Epithelial cell of esophagus (primary cell): ENCODE measurements around the gene CNN2.

Experiments used
- DNase-seq: peaks from one replicate; pipeline ENCODE4 v3.0.0; 2010; ENCODE audit warnings: low read depth
- H3K4me3 ChIP-seq: 2 replicates; pipeline ENCODE4 v1.5.1; 2011; ENCODE audit warnings: mild to moderate bottlenecking, low read length, control low read depth
- TF ChIP-seq, protein P1 (sequence below): IDR thresholded peaks from 2 replicates; pipeline ENCODE4 v1.5.1; 2011; ENCODE audit warnings: low read depth, mild to moderate bottlenecking, low read length, control low read depth, inconsistent platforms; ENCODE audit not compliant: insufficient read depth; ENCODE audit errors: missing control alignments

The CNN2 gene

DNA sequence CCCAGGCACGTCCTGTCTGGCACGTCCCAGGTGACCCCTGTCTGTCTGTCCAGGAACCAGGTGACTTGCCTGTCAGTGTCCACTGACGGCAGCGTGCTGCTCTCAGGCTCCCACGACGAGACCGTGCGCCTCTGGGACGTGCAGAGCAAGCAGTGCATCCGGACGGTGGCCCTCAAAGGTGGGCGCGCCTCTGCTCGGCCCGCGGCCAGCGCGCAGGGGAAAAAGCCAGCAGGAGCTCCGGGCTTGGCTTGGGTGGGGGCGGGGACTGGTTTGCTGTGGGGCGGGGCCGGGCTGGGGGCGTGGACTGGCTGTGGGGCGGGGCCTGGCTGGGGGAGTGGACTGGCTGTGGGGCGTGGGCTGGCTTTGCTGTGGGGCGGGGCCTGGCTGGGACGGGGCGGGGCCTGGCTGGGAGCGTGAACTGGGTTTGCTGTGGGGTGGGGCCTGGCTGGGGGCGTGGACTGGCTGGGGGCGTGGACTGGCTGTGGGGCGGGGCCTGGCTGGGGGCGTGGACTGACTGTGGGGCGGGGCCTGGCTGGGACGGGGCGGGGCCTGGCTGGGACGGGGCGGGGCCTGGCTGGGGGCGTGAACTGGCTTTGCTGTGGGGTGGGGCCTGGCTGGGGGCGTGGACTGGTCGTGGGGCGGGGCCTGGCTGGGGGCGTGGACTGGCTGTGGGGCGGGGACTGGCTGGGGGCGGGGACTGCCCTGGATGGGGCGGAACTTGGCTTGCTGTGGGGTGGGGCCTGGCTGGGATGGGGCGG, 35.1 kb upstream of the CNN2 start:
- peak; percentile 74 for DNase-seq
- H3K4me3 ChIP-seq = no peak overlapping the region
- TF ChIP-seq, protein P1, sequence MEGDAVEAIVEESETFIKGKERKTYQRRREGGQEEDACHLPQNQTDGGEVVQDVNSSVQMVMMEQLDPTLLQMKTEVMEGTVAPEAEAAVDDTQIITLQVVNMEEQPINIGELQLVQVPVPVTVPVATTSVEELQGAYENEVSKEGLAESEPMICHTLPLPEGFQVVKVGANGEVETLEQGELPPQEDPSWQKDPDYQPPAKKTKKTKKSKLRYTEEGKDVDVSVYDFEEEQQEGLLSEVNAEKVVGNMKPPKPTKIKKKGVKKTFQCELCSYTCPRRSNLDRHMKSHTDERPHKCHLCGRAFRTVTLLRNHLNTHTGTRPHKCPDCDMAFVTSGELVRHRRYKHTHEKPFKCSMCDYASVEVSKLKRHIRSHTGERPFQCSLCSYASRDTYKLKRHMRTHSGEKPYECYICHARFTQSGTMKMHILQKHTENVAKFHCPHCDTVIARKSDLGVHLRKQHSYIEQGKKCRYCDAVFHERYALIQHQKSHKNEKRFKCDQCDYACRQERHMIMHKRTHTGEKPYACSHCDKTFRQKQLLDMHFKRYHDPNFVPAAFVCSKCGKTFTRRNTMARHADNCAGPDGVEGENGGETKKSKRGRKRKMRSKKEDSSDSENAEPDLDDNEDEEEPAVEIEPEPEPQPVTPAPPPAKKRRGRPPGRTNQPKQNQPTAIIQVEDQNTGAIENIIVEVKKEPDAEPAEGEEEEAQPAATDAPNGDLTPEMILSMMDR = no peak

- no peak for DNase-seq
- TF ChIP-seq, protein P1 = no peak
Observed at GRCh38 chr19:991932-992669, 34.3 kb upstream of the CNN2 start.

GRCh38 chr19:992670-993055, 33.7 kb upstream of the CNN2 start:
- H3K4me3 ChIP-seq = no peak overlapping the region
- no peak for DNase-seq
- TF ChIP-seq, protein P1 = no peak

More at GRCh38 chr19:991932-992669, 34.3 kb upstream of the CNN2 start:
- H3K4me3 ChIP-seq = no peak overlapping the region

DNA sequence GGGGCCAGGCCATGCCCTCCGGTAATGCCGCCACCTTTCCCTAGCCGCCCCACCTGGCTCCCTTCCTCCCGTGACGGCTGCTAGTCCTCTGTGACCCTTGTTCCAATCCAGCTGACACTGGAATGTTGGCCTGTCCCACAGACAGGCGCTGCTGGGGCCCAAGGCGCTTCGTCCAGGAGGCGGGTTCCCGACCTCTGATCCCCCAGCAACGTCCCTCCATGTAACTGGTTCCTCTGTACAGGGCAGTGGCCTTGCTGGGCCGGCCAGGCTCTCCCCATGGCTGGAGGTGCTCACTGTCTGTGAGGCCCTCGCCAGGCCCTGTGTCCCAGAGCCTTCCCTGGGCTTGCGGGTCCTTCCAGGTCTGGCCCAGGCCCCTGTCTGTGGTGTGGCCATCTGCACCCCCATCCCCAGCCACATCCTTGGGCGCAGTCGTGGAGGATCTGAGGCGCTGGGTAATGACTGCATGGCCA, 33.0 kb upstream of the CNN2 start:
- H3K4me3 ChIP-seq = no peak overlapping the region
- TF ChIP-seq, protein P1 = no peak
- no peak for DNase-seq

GRCh38 chr19:993831-994393, 32.5 kb upstream of the CNN2 start:
- DNase-seq = no peak
- no peak overlapping the region for H3K4me3 ChIP-seq
- TF ChIP-seq, protein P1 = no peak

GRCh38 chr19:994516-994915, 31.9 kb upstream of the CNN2 start:
- H3K4me3 ChIP-seq = no peak overlapping the region
- no peak for DNase-seq
- TF ChIP-seq, protein P1 = no peak
